ENCODE results near the gene CAMK2A. TPM values are rescaled to one million over a fixed set of nuclear protein-coding genes. Genes with fewer than 3 reads are reported as not detected.

CAMK2A gene
- total RNA-seq, 2 experiments from 2014 or later, result not detected

- H3K4me3 ChIP-seq (ENCODE audit: low read depth, low read length, poor library complexity, severe bottlenecking), result no peak overlapping the region
- H3K4me2 ChIP-seq (ENCODE audit: low read length), result no peak overlapping the region
- H3K4me1 ChIP-seq (ENCODE audit: insufficient read depth, low read length, poor library complexity, severe bottlenecking), result no peaks in the 10 kb centered on the region
- no peaks in the 10 kb centered on the region for H4K20me1 ChIP-seq (ENCODE audit: insufficient read depth, low read length)
- no peak overlapping the region for H2AFZ ChIP-seq (ENCODE audit: low read length)
- BruUV-seq (replicated peaks), result no TSS peak
- ChIA-PET CTCF (ENCODE audit: unreplicated experiment) (no interaction called here), POLR2A (no interaction called here)
- intact Hi-C loops (cut with micrococcal nuclease; ENCODE audit: unreplicated experiment), result no loop called here
- H3K27ac ChIP-seq (ENCODE audit: low read depth, low read length, poor library complexity, severe bottlenecking), result no peak overlapping the region
- no peaks in the 10 kb centered on the region for H3K9me3 ChIP-seq (ENCODE audit: low read length)
- H3K79me2 ChIP-seq (ENCODE audit: insufficient read depth, low read depth, low read length), result no peaks in the 10 kb centered on the region
- H3K36me3 ChIP-seq (ENCODE audit: insufficient read depth, low read length), result no peaks in the 10 kb centered on the region
- TF ChIP-seq CTCF (conservative IDR thresholded peaks at IDR 0.05; ENCODE audit: low read length), result no peak
- no peak for TF ChIP-seq EZH2phosphoT487 (IDR thresholded peaks at IDR 0.05; ENCODE audit: borderline replicate concordance, low read depth, low read length)
- no peak for DNase-seq (ENCODE audit: low spot score)
- H3K9me2 ChIP-seq (ENCODE audit: insufficient read depth, low read length), result no peaks in the 10 kb centered on the region
Measured at GRCh38 chr5:150294551-150295071, 5.0 kb upstream of the CAMK2A start.

- no peak overlapping the region for H3K4me3 ChIP-seq (ENCODE audit: low read depth, low read length, poor library complexity, severe bottlenecking)
- no peaks in the 10 kb centered on the region for H3K36me3 ChIP-seq (ENCODE audit: insufficient read depth, low read length)
- H3K9me2 ChIP-seq (ENCODE audit: insufficient read depth, low read length), result no peaks in the 10 kb centered on the region
- no peak overlapping the region for H3K4me2 ChIP-seq (ENCODE audit: low read length)
- BruUV-seq (replicated peaks), result no TSS peak
- no peak overlapping the region for H3K27ac ChIP-seq (ENCODE audit: low read depth, low read length, poor library complexity, severe bottlenecking)
- no peaks in the 10 kb centered on the region for H4K20me1 ChIP-seq (ENCODE audit: insufficient read depth, low read length)
- no peaks in the 10 kb centered on the region for H3K9me3 ChIP-seq (ENCODE audit: low read length)
- ChIA-PET POLR2A (no interaction called here), CTCF (ENCODE audit: unreplicated experiment) (no interaction called here)
- TF ChIP-seq EZH2phosphoT487 (IDR thresholded peaks at IDR 0.05; ENCODE audit: borderline replicate concordance, low read depth, low read length) (no peak), CTCF (conservative IDR thresholded peaks at IDR 0.05; ENCODE audit: low read length) (no peak)
- no peaks in the 10 kb centered on the region for H3K79me2 ChIP-seq (ENCODE audit: insufficient read depth, low read depth, low read length)
- H2AFZ ChIP-seq (ENCODE audit: low read length), result no peak overlapping the region
- no peaks in the 10 kb centered on the region for H3K4me1 ChIP-seq (ENCODE audit: insufficient read depth, low read length, poor library complexity, severe bottlenecking)
- DNase-seq (ENCODE audit: low spot score), result no peak
- intact Hi-C loops (cut with micrococcal nuclease; ENCODE audit: unreplicated experiment), result no loop called here
Measured at GRCh38 chr5:150293091-150293941, 3.7 kb upstream of the CAMK2A start.
